CD4-positive, alpha-beta T cell treated with Interleukin-12 subunit alpha and Interleukin-12 subunit beta, for 1 hour (primary cell): ENCODE data around the gene CPM.
"Not testable (repeated sequence)": the region's sequence is repeated elsewhere in the genome, so short reads cannot be mapped to it uniquely, and the experiment has no call there.

Experiments used
- DNase-seq: peaks from one replicate; pipeline ENCODE4 v3.0.0-alpha.2; 2020

The CPM gene

DNA sequence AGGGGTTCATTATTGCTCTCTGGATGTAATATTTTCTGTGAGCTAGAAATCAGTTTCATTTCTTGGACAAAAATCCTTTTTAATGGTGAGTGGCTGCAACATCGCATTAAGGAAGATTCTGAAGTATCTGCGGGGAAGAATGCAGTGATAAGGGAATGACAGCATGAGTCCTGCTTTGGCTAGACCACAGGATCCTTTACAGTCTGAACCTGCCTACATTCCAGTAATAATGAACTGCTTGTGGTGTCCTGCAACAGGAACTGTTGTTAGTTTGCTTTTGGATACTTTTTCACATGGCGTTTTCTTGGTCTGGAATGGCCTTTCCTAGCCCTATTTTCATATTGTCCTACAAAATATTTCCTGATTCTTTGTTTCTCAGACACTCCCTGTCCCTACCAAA is 109.3 kb downstream of the CPM start:
- no peak for DNase-seq

DNA sequence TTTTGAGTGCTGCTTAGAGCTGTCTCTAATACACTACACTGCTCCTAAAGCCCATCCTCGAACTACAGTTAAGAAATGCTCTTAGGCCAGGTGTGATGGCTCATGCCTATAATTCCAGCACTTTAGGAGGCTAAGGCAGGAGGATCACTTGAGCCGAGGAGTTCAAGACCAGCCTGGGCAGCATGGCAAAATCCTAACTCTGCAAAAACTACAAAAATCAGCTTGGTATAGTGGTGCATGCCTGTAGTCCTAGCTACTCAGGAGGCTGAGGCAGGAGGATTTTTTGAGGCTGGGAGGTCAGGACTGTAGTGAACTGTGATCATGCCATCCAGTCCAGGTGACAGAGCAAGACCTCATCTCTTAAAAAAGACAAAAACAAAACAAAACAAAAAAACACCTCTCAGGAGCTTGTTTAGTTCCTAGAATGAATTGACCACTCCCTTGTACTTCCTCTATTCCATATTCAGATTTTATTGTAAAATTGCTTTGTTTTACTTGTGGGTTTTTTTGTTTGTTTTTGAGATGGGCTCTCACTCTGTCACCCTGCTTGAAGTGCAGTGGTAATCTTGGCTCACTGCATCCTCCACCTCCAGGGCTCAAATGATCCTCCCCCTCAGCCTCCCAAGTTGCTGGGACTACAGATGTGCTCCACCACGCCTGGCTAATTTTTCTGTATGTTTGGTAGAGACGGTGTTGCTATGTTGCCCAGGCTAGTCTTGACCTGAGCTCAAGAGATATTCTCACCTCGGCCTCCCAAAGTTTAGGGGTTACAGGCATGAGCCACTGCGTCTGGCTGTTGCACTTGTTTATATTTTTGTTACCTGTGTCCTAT is 111.4 kb downstream of the CPM start:
- DNase-seq: no peak

DNA sequence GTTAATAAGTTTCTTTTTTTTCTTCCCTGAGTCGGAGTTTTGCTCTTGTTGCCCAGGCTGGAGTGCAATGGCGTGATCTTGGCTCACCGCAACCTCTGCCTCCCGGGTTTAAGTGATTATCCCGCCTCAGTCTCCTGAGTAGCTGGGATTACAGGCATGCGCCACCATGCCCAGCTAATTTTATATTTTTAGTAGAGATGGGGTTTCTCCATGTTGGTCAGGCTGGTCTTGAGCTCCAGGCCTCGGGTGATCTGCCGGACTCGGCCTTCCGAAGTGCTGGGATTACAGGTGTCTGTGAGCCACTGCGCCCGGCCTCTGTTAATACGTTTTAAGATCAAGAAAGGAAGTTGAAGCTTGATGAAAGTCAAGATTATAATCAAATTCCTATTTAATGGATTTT is 113.5 kb downstream of the CPM start:
- not testable (repeated sequence) for DNase-seq

DNA sequence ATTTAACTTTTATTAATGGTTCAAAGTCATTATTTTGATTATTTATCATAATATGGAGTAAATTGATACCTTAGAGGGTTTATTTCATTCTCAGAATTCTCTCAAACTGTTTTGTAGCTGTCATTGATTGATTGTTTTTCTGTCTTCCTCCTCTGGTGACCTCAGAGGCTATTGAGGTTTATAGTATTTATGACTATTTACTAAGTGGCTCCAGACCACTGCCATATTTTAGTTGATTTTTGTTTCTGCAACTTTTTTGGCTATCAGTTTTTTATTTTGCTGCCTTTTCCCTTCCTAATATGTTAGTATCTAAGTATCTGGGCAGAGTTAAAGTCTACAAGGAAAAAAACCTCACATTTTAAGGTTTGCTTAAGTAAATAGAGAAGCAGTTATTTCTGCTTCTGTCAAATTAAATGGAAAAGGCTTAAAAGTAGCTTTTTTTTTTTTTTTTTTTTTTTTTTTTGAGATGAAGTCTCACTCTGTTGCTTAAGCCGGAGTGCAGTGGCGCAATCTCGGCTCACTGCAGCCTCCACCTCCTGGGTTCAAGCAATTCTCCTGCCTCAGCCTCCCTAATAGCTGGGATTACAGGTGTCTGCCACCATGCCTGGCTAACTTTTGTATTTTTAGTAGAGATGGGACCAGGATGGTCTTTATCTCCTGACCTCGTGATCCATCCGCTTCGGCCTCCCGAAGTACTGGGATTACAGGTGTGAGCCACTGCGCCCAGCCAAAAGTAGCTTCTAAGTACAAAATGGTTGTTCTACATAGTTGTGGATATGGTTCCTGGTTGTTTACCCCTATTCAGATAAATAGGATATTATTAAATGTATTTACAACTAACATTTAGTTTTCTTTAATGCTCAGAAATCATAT is 116.8 kb downstream of the CPM start:
- DNase-seq: no peak

DNA sequence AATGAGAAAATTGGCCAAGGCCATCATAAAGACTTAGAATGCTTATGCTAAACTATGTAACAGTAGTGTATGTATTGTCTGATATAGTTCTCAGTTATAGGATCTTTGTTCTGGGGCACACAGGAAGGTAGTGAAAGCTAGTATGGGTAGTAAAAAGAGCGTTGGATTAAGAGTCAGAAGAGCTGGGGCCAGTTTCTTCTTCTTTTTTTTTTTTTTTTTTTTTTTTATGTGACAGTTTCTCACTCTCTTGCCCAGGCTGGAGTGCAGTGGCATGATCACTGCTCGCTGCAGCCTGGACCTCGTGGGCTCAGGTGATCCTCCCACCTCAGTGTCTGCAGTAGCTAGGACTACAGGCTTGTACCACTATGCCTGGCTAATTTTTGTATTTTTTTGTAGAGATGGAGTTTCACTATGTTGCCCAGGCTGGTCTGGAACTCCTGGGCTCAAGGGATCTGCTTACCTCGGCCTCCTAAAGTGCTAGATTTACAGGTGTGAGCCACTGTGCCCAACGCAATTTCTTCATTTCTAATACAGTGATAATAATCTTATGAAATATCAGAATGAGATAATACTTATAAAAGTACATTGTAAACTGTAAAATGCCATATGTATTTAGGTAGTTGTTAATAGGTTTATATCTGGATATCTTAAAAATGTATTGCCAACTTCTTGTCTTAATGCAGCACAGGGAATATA is 117.6 kb downstream of the CPM start:
- no peak for DNase-seq

DNA sequence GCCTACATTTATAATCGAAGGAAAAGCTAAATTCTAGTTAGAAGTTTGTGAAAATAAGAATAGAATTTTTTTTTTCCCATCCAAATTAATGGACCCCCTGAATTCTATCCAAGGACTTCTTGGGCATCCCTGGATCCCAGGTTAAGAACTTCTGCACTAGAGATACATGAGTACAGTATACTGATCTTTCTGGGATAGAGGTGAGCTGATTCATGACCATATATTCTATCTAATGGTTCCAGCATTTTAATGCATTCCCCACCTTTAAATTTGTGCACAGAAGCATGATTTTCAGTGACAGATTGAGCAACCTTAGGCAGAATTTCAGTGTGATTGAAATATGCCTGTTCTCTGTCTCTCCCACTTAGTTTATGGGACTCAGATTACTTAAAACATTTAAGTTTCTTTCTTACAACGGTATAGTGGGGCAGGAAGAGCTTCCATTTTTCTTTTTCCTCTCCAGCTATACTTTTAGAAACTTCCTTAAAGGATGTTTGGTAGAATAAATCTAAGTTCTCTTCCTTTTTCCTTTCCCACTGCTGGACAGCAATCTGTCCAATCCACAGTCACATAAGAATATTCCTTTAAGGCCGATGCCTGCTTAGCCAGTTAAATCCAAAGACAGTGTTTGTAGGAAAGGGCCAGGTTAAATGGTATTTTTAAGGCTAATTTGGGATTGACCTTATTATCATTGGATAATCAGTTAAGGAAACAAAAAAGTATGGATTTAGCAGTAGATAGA is 118.3 kb downstream of the CPM start:
- DNase-seq: no peak

DNA sequence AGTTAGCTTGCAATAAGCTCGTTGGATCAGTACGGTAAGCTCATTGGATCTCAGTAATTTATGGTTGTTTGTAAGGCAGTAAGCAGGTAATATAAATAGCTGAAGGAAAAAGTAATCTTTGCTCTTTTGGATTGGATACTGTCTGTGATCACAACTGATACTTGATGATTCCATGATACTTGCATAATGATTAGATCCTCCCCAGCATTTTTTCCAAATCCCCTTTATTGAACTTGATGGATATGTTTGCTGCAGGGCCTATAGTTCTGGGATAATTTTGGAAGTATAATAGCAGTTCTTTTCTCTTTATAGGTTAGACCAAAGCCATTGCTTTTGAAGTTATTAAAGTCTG is 119.8 kb downstream of the CPM start:
- no peak for DNase-seq

DNA sequence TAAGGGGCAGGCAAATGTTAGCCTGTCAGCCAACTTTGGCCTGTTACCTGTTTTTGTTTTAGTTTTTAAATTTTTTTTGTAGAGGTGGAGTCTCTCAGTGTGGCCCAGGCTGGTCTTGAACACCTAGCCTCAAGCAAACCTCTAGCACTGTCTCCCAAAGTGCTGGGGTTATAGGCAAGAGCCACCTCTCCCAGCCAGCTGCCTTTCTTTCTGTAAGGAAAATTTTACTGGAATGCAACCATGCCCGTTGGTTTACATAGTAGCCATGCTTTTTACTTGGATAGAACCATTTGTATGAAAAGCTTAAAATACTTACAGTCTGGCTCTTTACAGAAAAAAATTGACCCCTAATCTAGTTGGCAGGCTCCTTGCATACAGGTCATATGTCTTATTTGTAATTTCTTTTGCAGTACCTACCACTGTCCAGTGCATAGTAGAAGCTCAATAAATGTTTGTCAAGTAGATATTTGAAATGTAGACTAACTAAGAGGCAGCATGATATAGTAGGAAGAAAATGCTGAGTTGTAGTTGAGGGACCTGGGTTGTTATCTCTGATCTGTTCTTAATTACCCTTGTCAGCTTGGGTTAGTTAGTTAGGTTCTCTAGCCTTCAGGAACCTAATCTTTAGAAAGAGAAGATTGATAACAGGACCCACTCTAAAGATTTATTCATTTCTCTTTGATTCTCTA is 120.3 kb downstream of the CPM start:
- DNase-seq: no peak

DNA sequence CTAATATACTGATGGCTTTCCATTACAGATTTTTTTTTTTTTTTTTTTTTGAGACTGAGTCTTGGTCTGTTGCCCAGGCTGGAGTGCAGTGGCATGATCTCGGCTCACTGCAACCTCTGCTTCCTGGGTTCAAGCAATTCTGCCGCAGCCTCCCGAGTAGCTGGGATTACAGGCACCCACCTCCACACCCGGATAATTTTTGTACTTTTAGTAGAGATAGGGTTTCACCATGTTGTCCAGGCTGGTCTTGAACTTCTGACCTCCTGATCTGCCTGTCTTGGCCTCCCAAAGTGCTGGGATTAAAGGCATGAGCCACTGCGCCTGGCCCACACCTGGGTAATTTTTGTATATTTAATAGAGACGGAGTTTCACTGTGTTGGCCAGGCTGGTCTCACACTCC is 121.4 kb downstream of the CPM start:
- not testable (repeated sequence) for DNase-seq

DNA sequence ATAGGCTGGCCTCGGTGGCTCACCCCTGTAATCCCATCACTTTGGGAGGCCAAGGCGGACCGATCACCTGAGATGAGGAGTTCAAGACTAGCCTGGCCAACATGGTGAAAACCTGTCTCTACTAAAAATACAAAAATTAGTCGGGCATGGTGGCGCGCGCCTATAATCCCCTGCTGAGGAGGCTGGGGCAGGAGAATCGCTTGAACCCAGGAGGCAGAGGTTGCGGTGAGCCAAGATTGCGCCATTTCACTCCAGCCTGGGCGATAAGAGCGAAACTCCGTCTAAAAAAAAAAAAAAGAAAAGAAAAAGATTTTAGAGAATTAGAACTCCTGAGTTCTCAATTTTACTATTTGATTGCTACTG is 123.0 kb downstream of the CPM start:
- DNase-seq: not testable (repeated sequence)

DNA sequence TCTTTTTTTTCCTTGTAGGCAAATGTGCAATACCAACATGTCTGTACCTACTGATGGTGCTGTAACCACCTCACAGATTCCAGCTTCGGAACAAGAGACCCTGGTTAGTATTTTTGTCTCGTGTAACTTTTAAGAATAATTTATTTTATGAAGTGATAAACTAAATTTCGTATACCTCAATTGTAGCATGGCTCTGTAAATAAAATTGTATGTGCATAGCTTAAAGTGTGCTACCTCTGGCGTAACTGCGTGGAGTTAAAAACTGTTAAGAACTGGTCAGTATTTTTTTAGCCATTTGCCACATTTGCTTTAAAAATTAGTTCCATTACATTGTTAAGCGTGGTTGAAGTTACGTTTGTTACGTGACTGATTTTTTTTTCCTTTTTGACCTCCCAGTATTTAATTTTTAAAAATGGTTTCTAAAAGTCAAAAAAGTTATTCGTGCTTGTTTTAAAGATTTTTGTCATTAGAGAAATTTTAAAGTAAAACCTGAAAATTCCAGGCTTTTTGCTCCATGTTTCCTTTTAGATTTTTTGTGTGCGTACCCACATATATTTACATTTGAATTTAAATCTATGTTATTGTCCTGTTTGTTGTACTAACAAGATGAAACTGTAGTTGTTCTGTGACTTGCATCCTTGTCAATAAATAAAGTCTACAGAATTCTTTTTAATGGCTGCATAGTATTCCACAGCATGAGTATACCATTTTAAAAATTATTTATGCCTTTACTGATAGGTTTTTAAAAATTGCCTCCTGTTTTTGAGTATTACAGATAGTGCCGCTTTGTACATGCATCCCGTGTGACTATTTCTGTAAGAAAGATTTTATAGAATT is 123.6 kb downstream of the CPM start:
- no peak for DNase-seq

DNA sequence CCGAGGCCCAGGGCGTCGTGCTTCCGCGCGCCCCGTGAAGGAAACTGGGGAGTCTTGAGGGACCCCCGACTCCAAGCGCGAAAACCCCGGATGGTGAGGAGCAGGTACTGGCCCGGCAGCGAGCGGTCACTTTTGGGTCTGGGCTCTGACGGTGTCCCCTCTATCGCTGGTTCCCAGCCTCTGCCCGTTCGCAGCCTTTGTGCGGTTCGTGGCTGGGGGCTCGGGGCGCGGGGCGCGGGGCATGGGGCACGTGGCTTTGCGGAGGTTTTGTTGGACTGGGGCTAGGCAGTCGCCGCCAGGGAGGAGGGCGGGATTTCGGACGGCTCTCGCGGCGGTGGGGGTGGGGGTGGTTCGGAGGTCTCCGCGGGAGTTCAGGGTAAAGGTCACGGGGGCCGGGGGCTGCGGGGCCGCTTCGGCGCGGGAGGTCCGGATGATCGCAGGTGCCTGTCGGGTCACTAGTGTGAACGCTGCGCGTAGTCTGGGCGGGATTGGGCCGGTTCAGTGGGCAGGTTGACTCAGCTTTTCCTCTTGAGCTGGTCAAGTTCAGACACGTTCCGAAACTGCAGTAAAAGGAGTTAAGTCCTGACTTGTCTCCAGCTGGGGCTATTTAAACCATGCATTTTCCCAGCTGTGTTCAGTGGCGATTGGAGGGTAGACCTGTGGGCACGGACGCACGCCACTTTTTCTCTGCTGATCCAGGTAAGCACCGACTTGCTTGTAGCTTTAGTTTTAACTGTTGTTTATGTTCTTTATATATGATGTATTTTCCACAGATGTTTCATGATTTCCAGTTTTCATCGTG is 124.4 kb downstream of the CPM start:
- peak; percentile 47 for DNase-seq

DNA sequence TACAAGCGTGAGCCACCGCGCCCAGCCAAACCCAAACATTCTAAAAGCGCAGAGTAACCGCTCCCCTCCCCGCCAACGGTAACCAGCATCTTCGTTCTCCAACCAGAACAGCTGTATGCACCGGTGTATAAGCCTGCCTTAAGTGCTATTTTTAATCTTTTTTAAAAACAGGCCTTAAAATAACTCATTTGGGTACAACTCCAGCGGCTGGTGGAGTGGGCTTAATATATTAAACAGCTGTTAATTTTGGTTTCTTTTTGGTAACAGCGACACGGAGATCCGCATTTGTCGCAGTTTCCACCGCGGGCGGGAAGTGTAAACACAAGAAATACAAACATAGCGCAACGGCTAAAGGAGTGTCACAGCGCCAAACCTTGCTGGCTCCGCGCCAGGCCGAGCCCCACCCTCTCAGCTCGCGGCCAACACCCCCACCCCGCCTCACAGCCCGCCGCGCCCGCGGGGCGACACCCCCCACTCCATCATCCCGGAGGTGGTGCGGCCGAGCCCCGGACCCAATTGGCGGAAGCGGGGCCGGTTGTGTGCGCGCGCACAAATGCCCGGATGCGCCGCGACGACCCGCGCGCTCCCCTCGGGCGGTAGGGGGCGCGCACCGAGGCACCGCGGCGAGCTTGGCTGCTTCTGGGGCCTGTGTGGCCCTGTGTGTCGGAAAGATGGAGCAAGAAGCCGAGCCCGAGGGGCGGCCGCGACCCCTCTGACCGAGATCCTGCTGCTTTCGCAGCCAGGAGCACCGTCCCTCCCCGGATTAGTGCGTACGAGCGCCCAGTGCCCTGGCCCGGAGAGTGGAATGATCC is 125.2 kb downstream of the CPM start, which contains the start of gene MDM2:
Gene MDM2 (plus strand): TSS at position 602 of the 812 bp plus-strand sequence. CDS start 301 bp downstream, outside the sequence.
- DNase-seq: peak; percentile 99

DNA sequence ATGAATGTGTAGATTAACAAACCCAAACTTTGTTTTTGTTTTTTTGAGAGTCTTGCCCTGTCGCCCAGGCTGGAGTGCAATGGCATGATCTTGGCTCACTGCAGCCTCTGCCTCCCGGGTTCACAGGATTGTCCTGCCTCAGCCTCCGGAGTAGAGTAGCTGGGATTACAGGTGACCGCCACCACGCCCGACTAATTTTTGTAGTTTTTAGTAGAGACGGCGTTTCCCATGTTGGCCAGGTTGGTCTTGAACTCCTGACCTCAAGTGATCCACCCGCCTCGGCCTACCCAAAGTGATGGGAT is 125.7 kb downstream of the CPM start:
- DNase-seq: not testable (repeated sequence)

DNA sequence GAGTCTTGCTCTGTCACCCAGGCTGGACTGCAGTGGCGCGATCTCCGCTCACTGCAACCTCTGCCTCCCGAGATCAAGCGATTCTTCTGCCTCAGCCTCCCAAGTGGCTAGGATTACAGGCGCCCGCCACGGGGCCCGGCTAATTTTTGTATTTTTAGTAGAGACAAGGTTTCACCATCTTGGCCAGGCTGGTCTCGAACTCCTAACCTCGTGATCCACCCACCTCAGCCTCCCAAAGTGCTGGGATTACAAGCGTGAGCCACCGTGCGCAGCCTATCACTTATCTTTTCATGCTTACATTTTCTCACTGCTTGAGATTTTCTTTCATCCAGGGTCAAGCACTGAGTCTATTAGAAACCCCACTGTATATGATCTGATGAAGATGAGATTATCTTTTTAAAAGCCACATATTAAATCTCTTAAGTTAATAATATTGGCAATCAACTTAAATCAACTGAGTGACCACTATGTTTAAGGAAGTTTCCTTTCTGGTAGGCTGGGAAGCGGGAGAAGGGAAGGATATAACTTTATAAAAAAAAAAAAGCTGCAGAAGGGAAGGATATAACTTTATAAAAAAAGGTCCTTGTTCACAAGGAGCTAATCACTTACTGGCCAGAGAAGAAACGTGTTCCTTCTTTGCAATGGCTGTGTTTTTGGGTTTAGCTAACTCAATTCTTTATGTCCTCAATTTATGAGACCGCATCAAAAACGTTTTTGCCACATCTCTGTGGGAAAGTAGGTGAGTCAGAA is 126.3 kb downstream of the CPM start:
- peak; percentile 23 for DNase-seq

DNA sequence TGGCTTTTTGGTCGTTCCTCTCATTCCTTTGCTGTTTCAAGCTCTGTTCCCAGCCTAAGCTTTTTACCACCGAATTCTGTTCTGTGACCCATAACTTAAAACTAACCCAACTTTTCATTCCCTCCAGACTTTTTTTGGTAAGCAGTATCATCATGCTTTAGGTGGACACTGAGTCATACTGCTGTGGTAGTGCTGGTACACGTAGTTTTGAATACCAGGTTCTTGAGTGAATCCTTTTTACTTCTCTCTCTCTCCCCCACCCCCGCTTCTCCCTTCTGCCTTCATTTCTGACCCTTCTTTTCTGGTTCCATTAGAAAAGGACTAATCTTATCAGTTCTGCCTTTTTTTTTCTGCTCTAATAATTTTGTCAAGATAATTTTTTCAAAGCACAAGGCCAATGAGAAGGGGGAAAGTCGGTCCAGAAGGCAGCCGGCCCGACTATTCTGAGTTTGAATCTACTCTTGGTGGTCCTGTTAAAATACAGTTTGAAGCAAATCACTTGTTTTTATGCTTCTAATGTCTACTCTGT is 127.3 kb downstream of the CPM start:
- DNase-seq: no peak

DNA sequence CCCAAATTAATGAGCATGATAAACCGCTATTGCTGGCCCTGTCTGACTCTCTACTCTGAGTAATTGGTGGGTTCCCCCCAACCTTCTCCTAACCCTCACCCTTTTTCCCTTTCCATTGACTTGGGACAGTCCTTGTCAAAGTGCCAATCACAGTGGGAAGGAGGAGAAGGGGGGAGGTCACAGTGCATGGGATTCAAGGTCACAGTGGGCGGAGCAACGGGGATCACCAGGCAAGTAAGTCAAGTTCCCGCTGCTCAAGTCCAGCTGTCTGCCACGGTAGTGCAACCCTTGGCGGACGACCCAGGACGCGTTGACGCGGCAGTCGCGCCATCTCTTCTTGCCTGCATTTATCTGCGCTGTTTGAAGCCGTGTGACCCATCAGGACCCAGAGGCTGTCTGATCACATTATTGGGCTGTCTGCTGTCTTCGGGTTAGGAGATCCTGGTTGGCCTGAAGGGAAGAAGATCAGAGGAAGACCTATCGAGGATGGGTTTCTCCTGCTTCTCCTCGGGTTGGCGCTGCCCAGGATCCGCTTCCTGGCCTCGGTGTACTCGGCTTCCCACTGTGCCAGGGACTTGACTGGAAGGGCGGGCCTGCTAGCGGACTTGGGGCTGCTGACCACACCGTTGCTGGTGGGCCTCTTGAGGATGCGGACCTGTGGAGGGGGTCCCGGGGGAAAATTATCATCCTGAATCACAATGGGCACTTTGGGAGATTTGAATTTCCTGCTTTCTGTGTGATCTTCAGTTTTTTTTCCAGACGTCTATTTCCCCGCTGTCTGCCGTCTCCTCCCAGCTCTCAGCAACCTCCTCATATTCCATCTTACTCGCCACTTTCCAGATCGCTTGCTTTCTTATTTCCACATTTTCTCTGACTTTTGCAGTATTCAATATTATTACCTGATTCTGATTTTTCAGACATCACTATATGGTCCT is 128.0 kb downstream of the CPM start:
- DNase-seq: no peak
